ENCODE measurements around the gene PTPRM. TPM values are rescaled to one million over a fixed set of nuclear protein-coding genes. Genes with fewer than 3 reads are reported as not detected.

The PTPRM gene
- total RNA-seq, 4 donors from 2014 or later, result 22.5 to 92.5 (median 39.2) TPM

GRCh38 chr18:8286303-8286702 lies 719.2 kb downstream of the PTPRM start:
- DNase-seq, result no peak
- in situ Hi-C loops (cut with MboI; ENCODE audit: low pct_ligation_motif_present in 1 of 4, low pct_unique_long_range_greater_than_20kb in 1 of 4, low sequenced_read_pairs in 3 of 4) (loop anchor here in 1 of 4 donors (25.0 kb wide), 1 partner anchor 99 kb away; no protein-coding TSS in a partner anchor), intact Hi-C loops (cut with DNase I; ENCODE audit: low total_unique reads) (no loop called here)
- WGBS, 2 donors (ENCODE audit: low coverage in 1 of 2), result 60 to 83% methylated on average over 1 to 2 of the region's 2 CpGs
- no peak overlapping the region for H3K27ac ChIP-seq
- H3K36me3 ChIP-seq, result no peaks in the 10 kb centered on the region
- H3K27me3 ChIP-seq, result no peaks in the 10 kb centered on the region
- no peak overlapping the region for H3K4me3 ChIP-seq
- H3K4me1 ChIP-seq, result no peaks in the 10 kb centered on the region
- TF ChIP-seq, protein P1, sequence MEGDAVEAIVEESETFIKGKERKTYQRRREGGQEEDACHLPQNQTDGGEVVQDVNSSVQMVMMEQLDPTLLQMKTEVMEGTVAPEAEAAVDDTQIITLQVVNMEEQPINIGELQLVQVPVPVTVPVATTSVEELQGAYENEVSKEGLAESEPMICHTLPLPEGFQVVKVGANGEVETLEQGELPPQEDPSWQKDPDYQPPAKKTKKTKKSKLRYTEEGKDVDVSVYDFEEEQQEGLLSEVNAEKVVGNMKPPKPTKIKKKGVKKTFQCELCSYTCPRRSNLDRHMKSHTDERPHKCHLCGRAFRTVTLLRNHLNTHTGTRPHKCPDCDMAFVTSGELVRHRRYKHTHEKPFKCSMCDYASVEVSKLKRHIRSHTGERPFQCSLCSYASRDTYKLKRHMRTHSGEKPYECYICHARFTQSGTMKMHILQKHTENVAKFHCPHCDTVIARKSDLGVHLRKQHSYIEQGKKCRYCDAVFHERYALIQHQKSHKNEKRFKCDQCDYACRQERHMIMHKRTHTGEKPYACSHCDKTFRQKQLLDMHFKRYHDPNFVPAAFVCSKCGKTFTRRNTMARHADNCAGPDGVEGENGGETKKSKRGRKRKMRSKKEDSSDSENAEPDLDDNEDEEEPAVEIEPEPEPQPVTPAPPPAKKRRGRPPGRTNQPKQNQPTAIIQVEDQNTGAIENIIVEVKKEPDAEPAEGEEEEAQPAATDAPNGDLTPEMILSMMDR (IDR thresholded peaks at IDR 0.05), result no peak
- TF ChIP-seq POLR2A (IDR thresholded peaks at IDR 0.05) (no peak), EP300 (IDR thresholded peaks at IDR 0.05; ENCODE audit: low read depth) (no peak), POLR2AphosphoS5 (IDR thresholded peaks at IDR 0.05) (no peak)
- no peaks in the 10 kb centered on the region for H3K9me3 ChIP-seq

DNA sequence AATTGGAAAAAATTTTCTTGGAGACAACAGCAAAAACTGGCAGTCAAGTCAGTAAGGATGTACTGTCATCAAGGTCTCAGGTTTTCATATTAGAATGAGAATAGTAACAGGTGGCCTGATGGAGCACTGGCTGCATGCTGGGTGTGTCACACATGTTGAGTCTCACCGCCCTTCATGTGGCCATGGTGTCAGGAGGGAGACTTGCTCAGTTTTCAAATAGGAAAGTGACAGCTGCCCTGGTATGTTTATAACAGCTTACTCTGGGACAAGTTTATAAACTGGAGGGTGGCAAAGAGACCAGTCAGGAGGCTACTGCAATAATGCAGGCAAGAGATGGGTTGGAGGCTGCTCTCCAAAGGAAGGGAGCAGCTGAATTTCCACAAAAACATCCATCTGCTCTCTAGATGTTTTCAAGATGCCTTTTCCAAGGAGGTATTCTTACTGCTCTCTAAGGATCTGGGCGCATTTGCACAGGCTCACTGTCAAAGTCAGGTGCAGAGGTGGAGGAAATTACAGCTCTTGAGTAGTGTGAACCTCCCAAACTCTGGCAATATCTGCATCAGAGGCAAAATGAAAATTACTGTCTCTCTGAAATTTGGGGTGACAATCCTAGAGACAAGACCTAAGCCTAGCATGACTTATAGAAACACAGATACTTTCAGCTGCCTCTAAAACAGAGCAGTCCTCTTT lies 720.2 kb downstream of the PTPRM start:
- H3K4me3 ChIP-seq, result no peak overlapping the region
- H3K27me3 ChIP-seq, result no peaks in the 10 kb centered on the region
- TF ChIP-seq, protein P1 (IDR thresholded peaks at IDR 0.05), result no peak
- TF ChIP-seq EP300 (IDR thresholded peaks at IDR 0.05; ENCODE audit: low read depth) (no peak), POLR2AphosphoS5 (IDR thresholded peaks at IDR 0.05) (no peak), POLR2A (IDR thresholded peaks at IDR 0.05) (no peak)
- DNase-seq, result no peak
- no peaks in the 10 kb centered on the region for H3K36me3 ChIP-seq
- WGBS, 2 donors (ENCODE audit: low coverage in 1 of 2), result 83 to 100% methylated on average over 1 to 2 of the region's 2 CpGs
- in situ Hi-C loops (cut with MboI; ENCODE audit: low pct_ligation_motif_present in 1 of 4, low pct_unique_long_range_greater_than_20kb in 1 of 4, low sequenced_read_pairs in 3 of 4) (loop anchor here in 1 of 4 donors (25.0 kb wide), 1 partner anchor 100 kb away; no protein-coding TSS in a partner anchor), intact Hi-C loops (cut with DNase I; ENCODE audit: low total_unique reads) (no loop called here)
- no peak overlapping the region for H3K27ac ChIP-seq
- no peaks in the 10 kb centered on the region for H3K9me3 ChIP-seq
- H3K4me1 ChIP-seq, result no peaks in the 10 kb centered on the region

DNA sequence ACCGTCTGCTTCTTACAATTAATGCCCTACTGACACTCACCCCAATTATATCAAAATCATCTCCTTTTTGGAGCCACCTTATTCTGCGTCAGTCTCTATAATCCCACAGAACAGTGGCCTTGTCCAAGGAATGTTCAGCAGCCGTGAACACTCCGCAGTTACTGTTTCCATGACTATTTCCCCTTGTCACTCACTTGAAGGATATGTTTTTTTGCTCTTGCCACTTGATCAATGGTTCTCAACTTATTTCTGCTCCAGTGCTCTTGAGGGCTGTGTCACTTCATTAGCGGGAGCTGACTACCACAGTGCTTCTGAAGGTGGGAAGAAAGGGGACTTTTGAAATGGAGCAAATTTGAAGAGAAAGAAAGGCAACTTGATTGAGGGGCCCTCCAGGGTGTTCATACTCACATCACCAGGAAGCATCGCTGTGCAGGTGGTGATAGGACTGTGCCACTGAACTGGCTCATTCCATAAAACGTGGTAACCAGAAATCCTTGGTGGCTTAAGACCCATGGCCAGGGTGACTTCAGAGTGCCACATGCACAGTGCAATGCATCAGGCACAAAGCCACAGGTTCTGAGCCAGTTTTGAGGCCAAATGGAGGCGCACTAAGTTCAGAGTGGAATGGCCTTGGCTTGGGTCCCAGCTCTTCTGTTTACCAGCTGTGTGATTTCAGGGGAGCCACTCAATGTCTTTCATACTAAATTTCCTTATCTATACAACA lies 721.5 kb downstream of the PTPRM start:
- no peak overlapping the region for H3K4me3 ChIP-seq
- in situ Hi-C loops (cut with MboI; ENCODE audit: low pct_ligation_motif_present in 1 of 4, low pct_unique_long_range_greater_than_20kb in 1 of 4, low sequenced_read_pairs in 3 of 4) (loop anchor here in 1 of 4 donors (25.0 kb wide), 1 partner anchor 101 kb away; no protein-coding TSS in a partner anchor), intact Hi-C loops (cut with DNase I; ENCODE audit: low total_unique reads) (no loop called here)
- TF ChIP-seq, protein P1 (IDR thresholded peaks at IDR 0.05), result no peak
- TF ChIP-seq POLR2A (IDR thresholded peaks at IDR 0.05), result no peak
- TF ChIP-seq EP300 (IDR thresholded peaks at IDR 0.05; ENCODE audit: low read depth), result no peak
- TF ChIP-seq POLR2AphosphoS5 (IDR thresholded peaks at IDR 0.05), result no peak
- H3K4me1 ChIP-seq, result no peaks in the 10 kb centered on the region
- no peak for DNase-seq
- H3K9me3 ChIP-seq, result no peaks in the 10 kb centered on the region
- no peak overlapping the region for H3K27ac ChIP-seq
- 85 to 92% methylated on average over 5 to 8 of the region's 8 CpGs for WGBS, 2 donors (ENCODE audit: low coverage in 1 of 2)
- H3K36me3 ChIP-seq, result no peaks in the 10 kb centered on the region
- no peaks in the 10 kb centered on the region for H3K27me3 ChIP-seq

- WGBS, 2 donors (ENCODE audit: low coverage in 1 of 2), result 58 to 72% methylated on average over 2 to 3 of the region's 3 CpGs
- TF ChIP-seq, protein P1 (IDR thresholded peaks at IDR 0.05), result no peak
- TF ChIP-seq EP300 (IDR thresholded peaks at IDR 0.05; ENCODE audit: low read depth) (no peak), POLR2AphosphoS5 (IDR thresholded peaks at IDR 0.05) (no peak), POLR2A (IDR thresholded peaks at IDR 0.05) (no peak)
Measured at GRCh38 chr18:8290435-8290834, 723.3 kb downstream of the PTPRM start.

More at GRCh38 chr18:8290435-8290834, 723.3 kb downstream of the PTPRM start:
- H3K27me3 ChIP-seq, result no peaks in the 10 kb centered on the region
- DNase-seq, result no peak
- no peak overlapping the region for H3K27ac ChIP-seq
- in situ Hi-C loops (cut with MboI; ENCODE audit: low pct_ligation_motif_present in 1 of 4, low pct_unique_long_range_greater_than_20kb in 1 of 4, low sequenced_read_pairs in 3 of 4) (loop anchor here in 1 of 4 donors (25.0 kb wide), 1 partner anchor 103 kb away; no protein-coding TSS in a partner anchor), intact Hi-C loops (cut with DNase I; ENCODE audit: low total_unique reads) (no loop called here)
- no peaks in the 10 kb centered on the region for H3K4me1 ChIP-seq
- H3K9me3 ChIP-seq, result no peaks in the 10 kb centered on the region
- no peaks in the 10 kb centered on the region for H3K36me3 ChIP-seq
- no peak overlapping the region for H3K4me3 ChIP-seq
